ENCODE data around the gene RPL4.

- TF ChIP-seq CTCF (IDR thresholded peaks at IDR 0.05; ENCODE audit: low read length) (no peak), EZH2 (optimal IDR thresholded peaks at IDR 0.05; ENCODE audit: low read depth, low read length) (no peak)
These were observed 684 bp downstream of the RPL4 start for GRCh38 chr15:66503780-66504562.

All from MM.1S (cell line).